Right ventricle myocardium inferior (tissue), 1 donor: ENCODE measurements around the gene ZBED1. TPM values are rescaled to one million over a fixed set of nuclear protein-coding genes. Genes with fewer than 3 reads are reported as not detected.
"Not testable (repeated sequence)": the region's sequence is repeated elsewhere in the genome, so short reads cannot be mapped to it uniquely, and the experiment has no call there.

Source experiments
- ATAC-seq: fragments of 200-7000 bp; cut with Tn5 transposase; one replicate; pipeline ENCODE4 v1.9.1; 2020; ENCODE audit warnings: mild to moderate bottlenecking, moderate library complexity
- DNase-seq: peaks from one replicate; pipeline ENCODE4 v3.0.0; 2021; ENCODE audit errors: missing footprints
- intact Hi-C: fragments of 100-400 bp; cut with DNase I; formaldehyde crosslinking; loops from one replicate; pipeline ENCODE4 v1.11.0; 2022
- long read RNA-seq: library from polyadenylated mRNA; unstranded; transcript quantifications from one replicate; pipeline ENCODE4 v2.0.0, GENCODE V29; 2021
- total RNA-seq: library from RNA; stranded (reverse); fragmentation: NEBNext Ultra II Directional; extraction: Animal tissue kit (Norgen Biotek cat#: 25700); gene quantifications from one replicate; pipeline ENCODE4 v1.2.1, GENCODE V29; 2021
- donor health status: DM: no; HTN: yes; CAD: no; lungs with severe emphysema.

Gene ZBED1
- 64.8 TPM for total RNA-seq
- long read RNA-seq, full-length matches to known transcripts, result 67 of 95 reads
- long read RNA-seq, partial matches to known transcripts, result 0 of 95 reads
- long read RNA-seq, other reads (novel, unspliced or antisense), result 28 of 95 reads

DNA sequence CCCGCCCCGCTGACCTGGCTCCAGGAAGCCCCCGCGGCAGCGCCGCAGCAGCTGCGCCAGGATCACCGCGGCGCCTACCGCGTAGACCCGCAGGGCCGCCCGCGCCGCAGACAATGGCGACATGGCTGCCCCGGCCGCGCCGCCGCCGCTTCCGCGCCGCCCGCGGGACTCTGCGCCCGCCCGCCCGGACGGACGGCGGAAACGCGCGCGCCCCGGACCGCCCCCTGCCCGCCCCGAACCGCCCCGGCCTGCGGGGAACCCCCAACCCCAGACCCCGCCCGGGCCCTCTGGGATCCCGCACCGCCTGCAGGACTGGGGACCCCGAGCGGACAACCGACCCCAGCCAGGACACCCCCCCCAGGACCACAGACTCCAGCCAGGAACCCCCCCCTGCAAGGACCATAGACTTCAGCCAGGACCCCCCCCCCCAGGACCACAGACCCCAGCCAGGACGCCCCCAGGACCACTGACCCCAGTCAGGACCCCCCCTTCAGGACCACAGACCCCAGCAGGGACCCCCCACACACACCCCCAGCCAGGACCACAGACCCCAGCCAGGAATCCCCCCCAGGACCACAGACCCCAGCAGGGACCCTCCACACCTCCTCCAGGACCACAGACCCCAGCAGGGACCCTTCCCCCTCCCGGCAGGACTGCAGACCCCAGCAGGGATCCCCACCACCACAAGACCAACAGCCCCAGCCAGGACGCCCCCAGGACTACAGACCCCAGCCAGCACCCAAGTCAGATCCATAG, at the start of gene ZBED1, which contains the start of gene DHRSX:
TSS of gene ZBED1 (minus strand) at position 174 of the 756 bp plus-strand sequence. CDS start 10,257 bp downstream, outside the sequence.
TSS of gene DHRSX (minus strand) at position 174 of the 756 bp plus-strand sequence. CDS start at position 123, 51 bp downstream.
- intact Hi-C loops, result no loop called here
- DNase-seq (no peak), ATAC-seq (peak; percentile 65)

DNA sequence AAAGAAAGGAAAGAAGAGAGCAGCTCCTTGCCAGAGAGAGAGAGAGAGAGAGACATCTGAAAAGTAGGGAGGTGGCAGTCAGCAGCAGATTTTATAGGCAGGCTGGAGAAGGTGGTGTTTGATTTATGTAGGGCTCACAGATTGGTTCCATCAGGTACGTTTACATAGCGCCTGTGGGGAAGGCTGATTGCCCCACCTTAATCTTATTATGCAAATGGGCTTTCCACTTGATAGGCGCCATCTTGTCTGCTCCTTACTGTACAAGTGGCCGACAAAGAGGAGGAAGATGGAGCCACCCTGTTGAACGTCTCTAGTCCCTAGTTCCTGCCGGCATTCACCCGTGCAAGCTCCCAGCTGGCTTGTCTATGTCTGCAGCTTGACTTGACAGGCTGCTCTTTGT, 49.1 kb upstream of the ZBED1 start:
- intact Hi-C loops, result no loop called here
- ATAC-seq (no peak), DNase-seq (no peak)

GRCh38 chrX:2548711-2549423, 48.1 kb upstream of the ZBED1 start:
- DNase-seq (no peak), ATAC-seq (peak; percentile 34)
- intact Hi-C loops, result no loop called here

DNA sequence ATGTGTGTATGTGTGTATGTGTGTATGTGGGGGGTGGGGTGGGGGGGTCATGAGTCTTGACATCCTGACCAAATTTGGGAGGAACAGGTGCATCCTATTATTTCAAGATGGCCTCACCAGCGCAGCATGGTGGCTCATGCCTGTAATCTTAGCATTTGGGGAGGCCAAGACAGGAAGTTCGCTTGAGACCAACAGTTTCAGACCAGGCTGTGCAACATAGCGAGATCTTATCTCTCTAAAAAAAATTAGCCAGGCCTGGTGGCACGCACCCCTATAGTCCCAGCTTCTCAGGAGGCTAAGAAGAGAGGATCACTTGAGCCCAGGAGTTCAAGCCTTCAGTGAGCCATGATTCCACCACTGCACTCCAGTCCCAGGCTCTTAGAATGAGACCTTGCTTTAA, 47.0 kb upstream of the ZBED1 start:
- intact Hi-C loops, result no loop called here

DNA sequence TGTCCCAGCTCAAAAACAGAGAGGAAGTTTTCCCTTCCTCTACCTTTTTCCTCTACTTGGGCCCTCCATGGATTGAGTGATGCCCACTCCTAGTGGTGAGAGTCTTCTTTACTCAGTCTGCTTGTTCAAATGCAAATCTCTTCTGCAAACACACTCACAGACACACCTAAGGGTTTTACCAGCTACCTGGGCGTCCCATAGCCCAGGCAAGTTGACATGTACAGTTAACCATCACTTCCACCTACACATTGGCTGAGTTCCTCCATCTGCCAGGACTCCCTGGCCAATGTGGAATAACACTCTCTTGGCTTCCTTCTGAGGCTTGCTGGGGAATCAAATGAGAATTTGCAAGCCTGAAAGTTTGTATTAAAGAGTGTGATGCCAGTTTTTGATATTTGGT, 45.7 kb upstream of the ZBED1 start:
- ATAC-seq (no peak), DNase-seq (no peak)
- intact Hi-C loops, result no loop called here

More for the DNA sequence above, 47.0 kb upstream of the ZBED1 start:
- ATAC-seq, result no peak
- DNase-seq, result no peak

DNA sequence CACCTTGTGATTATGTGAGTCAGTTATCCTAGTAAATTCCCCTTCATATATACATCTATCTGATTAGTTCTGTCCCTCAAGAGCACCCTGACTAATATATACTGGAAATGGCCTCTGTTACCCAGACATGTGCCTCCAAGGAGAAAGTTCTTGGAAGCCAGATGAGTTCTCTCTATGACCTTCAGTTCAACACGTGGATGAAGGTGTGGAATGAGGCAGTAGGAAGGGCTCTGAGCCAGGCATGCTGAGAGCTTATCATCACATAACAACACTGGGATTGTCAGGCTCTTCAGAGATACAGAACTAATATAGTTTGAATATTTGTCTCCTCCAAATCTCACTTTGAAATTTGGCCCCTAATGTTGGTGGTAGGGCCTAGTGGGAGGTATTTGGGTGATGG, 44.4 kb upstream of the ZBED1 start:
- no peak for DNase-seq
- intact Hi-C loops, result no loop called here
- no peak for ATAC-seq

DNA sequence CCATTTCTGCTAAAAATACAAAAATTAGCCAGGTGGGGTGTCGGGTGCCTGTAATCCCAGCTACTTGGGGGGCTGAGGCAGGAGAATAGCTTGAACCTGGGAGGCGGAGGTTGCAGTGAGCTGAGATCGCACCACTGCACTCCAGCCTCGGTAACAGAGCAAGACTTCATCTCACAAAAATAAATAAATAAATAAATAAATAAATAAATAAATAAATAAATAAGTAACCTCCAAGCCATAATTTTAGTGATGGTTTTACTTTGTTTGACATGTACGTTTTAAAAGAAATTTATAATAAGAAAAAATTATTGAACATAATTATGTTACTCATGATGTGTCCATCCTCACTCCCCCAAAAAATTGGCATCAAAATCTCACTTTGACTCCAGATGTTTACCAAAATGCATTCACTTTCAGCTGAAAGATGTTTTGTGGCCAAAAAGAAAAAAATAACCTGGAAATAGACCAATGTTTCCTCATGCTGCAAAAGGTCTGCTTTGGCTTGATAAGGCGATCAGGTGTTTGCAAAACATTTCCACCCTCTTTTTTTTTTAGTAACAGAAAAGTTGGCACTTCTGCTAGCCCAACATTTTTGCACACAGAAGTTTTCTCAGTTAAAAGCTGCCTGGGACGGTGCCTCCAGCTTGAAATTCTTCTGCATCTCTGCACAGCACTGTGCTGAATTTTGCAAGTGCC, 42.2 kb upstream of the ZBED1 start:
- ATAC-seq (no peak), DNase-seq (no peak)
- intact Hi-C loops, result no loop called here

GRCh38 chrX:2541603-2542002, 40.8 kb upstream of the ZBED1 start:
- intact Hi-C loops, result no loop called here
- ATAC-seq, result no peak
- no peak for DNase-seq

- DNase-seq (no peak), ATAC-seq (no peak)
- intact Hi-C loops, result no loop called here
These were observed 39.7 kb upstream of the ZBED1 start for GRCh38 chrX:2540426-2540947.

DNA sequence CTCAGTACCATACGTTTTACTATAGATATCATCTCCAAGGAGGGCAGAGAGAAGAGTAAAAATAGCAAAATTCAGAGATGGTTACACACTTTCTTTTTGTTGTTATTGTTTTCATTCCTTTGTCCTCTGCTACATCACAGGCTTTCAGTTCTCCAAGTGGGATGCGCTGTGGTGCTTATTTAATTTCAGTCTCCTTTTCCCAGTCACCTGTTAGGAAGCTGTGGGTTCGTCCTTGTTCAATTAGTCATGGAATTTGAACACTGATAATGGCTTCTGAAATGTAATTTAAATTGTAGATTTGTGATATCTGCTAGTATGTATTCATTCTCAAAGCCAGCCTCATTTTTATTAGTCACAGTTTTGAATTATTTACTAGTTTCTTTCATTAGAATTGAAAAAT, 38.8 kb upstream of the ZBED1 start:
- intact Hi-C loops, result no loop called here
- no peak for DNase-seq
- no peak for ATAC-seq

- DNase-seq, result no peak
- peak; percentile 94 for ATAC-seq
- intact Hi-C loops, result no loop called here
These were observed 37.4 kb upstream of the ZBED1 start for GRCh38 chrX:2538031-2538757.

DNA sequence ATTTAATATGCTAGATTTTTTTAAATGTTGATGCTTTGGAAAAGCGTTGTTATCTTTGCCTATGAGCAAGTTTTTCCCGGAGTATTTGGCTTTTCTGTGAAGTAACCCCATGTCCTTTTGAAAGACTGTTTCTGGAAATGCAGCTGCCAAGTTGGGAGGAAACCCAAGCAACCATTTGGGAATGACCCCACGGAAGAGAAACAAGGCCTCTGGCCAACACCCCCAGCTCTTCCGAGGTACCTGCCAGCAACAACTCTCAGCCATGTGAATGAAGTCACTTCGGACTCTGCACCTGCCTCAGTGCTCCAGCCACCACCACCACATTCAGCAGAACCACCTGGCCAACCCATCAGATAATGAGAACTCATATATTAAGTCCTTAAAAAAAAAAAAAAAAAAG, 36.2 kb upstream of the ZBED1 start:
- intact Hi-C loops, result no loop called here
- no peak for DNase-seq
- peak; percentile 72 for ATAC-seq

GRCh38 chrX:2536141-2536540, 35.4 kb upstream of the ZBED1 start:
- ATAC-seq, result no peak
- intact Hi-C loops, result no loop called here
- no peak for DNase-seq

GRCh38 chrX:2534261-2535021, 33.7 kb upstream of the ZBED1 start:
- intact Hi-C loops, ATAC-seq, DNase-seq: not testable (repeated sequence)

- DNase-seq (no peak), ATAC-seq (no peak)
- intact Hi-C loops, result no loop called here
These were observed 32.6 kb upstream of the ZBED1 start for GRCh38 chrX:2533424-2533823.

DNA sequence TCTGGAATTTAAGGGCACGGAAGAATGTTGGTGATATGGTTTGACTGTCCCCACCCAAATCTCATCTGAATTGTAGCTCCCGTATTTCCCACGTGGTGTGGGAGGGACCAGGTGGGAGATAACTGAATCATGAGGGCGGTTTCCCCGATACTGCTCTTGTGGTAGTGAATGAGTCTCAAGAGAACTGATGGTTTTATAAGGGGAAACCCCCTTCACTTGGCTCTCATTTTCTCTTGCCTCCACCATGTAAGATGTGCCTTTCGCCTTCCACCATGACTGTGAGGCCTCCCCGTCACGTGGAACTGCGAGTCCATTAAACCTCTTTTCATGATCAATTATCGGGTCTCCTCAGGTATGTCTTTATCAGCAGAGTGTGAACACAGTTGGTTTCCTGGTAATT, 25.6 kb upstream of the ZBED1 start:
- intact Hi-C loops, result no loop called here
- DNase-seq (no peak), ATAC-seq (no peak)

GRCh38 chrX:2523911-2524310, 23.1 kb upstream of the ZBED1 start:
- DNase-seq (no peak), ATAC-seq (no peak)
- intact Hi-C loops, result no loop called here

GRCh38 chrX:2521927-2522386, 21.2 kb upstream of the ZBED1 start:
- no peak for DNase-seq
- intact Hi-C loops, result no loop called here
- no peak for ATAC-seq
